KMS-11 (cell line): ENCODE results near the gene SCN5A.

Experiments
- H2AFZ ChIP-seq: fragments of 200-600 bp; sonication (generic); 2 replicates; pipeline ENCODE4 v1.6.1; 2016; ENCODE audit warnings: antibody characterized with exemption, mixed run types, low read depth
- H3K27ac ChIP-seq: fragments of 200-600 bp; sonication (generic); 2 replicates; pipeline ENCODE4 v1.6.1; 2016; ENCODE audit warnings: mild to moderate bottlenecking, mixed run types
- H3K27me3 ChIP-seq: fragments of 200-600 bp; sonication (generic); 2 replicates; pipeline ENCODE4 v1.6.1; 2017; ENCODE audit warnings: mild to moderate bottlenecking, low read depth, mixed run types, moderate library complexity; ENCODE audit not compliant: insufficient read depth
- H3K36me3 ChIP-seq: fragments of 200-600 bp; sonication (generic); 2 replicates; pipeline ENCODE4 v1.6.1; 2017; ENCODE audit warnings: mild to moderate bottlenecking, mixed run types; ENCODE audit not compliant: insufficient read depth
- H3K4me1 ChIP-seq: fragments of 200-600 bp; sonication (generic); 2 replicates; pipeline ENCODE4 v1.6.1; 2016; ENCODE audit warnings: mild to moderate bottlenecking, low read depth, mixed run types; ENCODE audit not compliant: poor library complexity, severe bottlenecking
- H3K4me2 ChIP-seq: fragments of 200-600 bp; sonication (generic); 2 replicates; pipeline ENCODE4 v1.7.0; 2016; ENCODE audit warnings: mild to moderate bottlenecking, mixed run types
- H3K4me3 ChIP-seq: fragments of 200-600 bp; sonication (generic); IDR thresholded peaks from 2 replicates; pipeline ENCODE4 v1.6.1; 2017; ENCODE audit warnings: low read depth, low read length, mixed read lengths; ENCODE audit not compliant: insufficient read depth
- H3K79me2 ChIP-seq: fragments of 200-600 bp; sonication (generic); 2 replicates; pipeline ENCODE4 v1.6.1; 2016; ENCODE audit warnings: low read depth, mixed run types; ENCODE audit not compliant: insufficient read depth
- H3K9ac ChIP-seq: fragments of 200-600 bp; sonication (generic); 2 replicates; pipeline ENCODE4 v1.6.1; 2016; ENCODE audit warnings: mild to moderate bottlenecking, mixed run types
- H4K20me1 ChIP-seq: fragments of 200-600 bp; sonication (generic); 2 replicates; pipeline ENCODE4 v1.6.1; 2016; ENCODE audit warnings: mild to moderate bottlenecking, mixed run types; ENCODE audit not compliant: insufficient read depth
- CTCF ChIP-seq: fragments of 200-600 bp; sonication (generic); conservative IDR thresholded peaks from 2 replicates; pipeline ENCODE4 v1.6.1; 2017; ENCODE audit warnings: low read depth, mild to moderate bottlenecking, antibody characterized with exemption, low read length, moderate library complexity, mixed read lengths

SCN5A gene

GRCh38 chr3:38582316-38582715 lies 67.2 kb downstream of the SCN5A start:
- no peak overlapping the region for H3K4me3 ChIP-seq
- no peak overlapping the region for H3K4me2 ChIP-seq
- no peaks in the 10 kb centered on the region for H3K79me2 ChIP-seq
- no peaks in the 10 kb centered on the region for H3K36me3 ChIP-seq
- no peak overlapping the region for H3K27ac ChIP-seq
- H2AFZ ChIP-seq, result no peak overlapping the region
- H3K9ac ChIP-seq, result no peak overlapping the region
- no peaks in the 10 kb centered on the region for H3K27me3 ChIP-seq
- TF ChIP-seq CTCF, result no peak
- no peaks in the 10 kb centered on the region for H3K4me1 ChIP-seq
- no peaks in the 10 kb centered on the region for H4K20me1 ChIP-seq

- H3K4me2 ChIP-seq, result no peak overlapping the region
- H3K4me1 ChIP-seq, result no peaks in the 10 kb centered on the region
- H3K79me2 ChIP-seq, result no peaks in the 10 kb centered on the region
- no peak overlapping the region for H3K4me3 ChIP-seq
- no peaks in the 10 kb centered on the region for H3K36me3 ChIP-seq
- no peak overlapping the region for H3K9ac ChIP-seq
- no peaks in the 10 kb centered on the region for H4K20me1 ChIP-seq
- no peak overlapping the region for H3K27ac ChIP-seq
- H3K27me3 ChIP-seq, result no peaks in the 10 kb centered on the region
- no peak overlapping the region for H2AFZ ChIP-seq
- TF ChIP-seq CTCF, result no peak
These were observed 67.7 kb downstream of the SCN5A start for GRCh38 chr3:38581774-38582173.

GRCh38 chr3:38580450-38581382 lies 68.8 kb downstream of the SCN5A start:
- Histone ChIP-seq H3K79me2 (no peaks in the 10 kb centered on the region), H3K4me2 (no peak overlapping the region), H3K27me3 (no peaks in the 10 kb centered on the region), H4K20me1 (no peaks in the 10 kb centered on the region), H2AFZ (no peak overlapping the region), H3K36me3 (no peaks in the 10 kb centered on the region), H3K9ac (no peak overlapping the region), H3K4me1 (no peaks in the 10 kb centered on the region), H3K27ac (no peak overlapping the region), H3K4me3 (no peak overlapping the region)
- TF ChIP-seq CTCF, result no peak

- no peak overlapping the region for H3K4me2 ChIP-seq
- H4K20me1 ChIP-seq, result no peaks in the 10 kb centered on the region
These were observed 69.7 kb downstream of the SCN5A start for GRCh38 chr3:38579551-38580449.

More at GRCh38 chr3:38579551-38580449, 69.7 kb downstream of the SCN5A start:
- Histone ChIP-seq H3K4me1 (no peaks in the 10 kb centered on the region), H3K79me2 (no peaks in the 10 kb centered on the region), H2AFZ (no peak overlapping the region), H3K9ac (no peak overlapping the region), H3K27ac (no peak overlapping the region), H3K4me3 (no peak overlapping the region), H3K36me3 (no peaks in the 10 kb centered on the region), H3K27me3 (no peaks in the 10 kb centered on the region)
- no peak for TF ChIP-seq CTCF
